Activated naive CD4-positive, alpha-beta T cell treated with anti-CD3 and anti-CD28 coated beads, Interleukin-2, amount 10 ng/mL, durations not matched to agents 7 days and 5 days (primary cell): ENCODE measurements around the gene SLC27A3.

Experiments
- CTCF ChIA-PET: fragments of 350-600 bp; sonication (Branson Sonifier 250); formaldehyde crosslinking; loops from one replicate; lab custom pipeline; 2021; ENCODE audit warnings: antibody characterized with exemption; lab: Charles Lee
- DNase-seq: peaks from one replicate; pipeline ENCODE4 v3.0.0-alpha.2; 2020
- H3K27ac Mint-ChIP-seq: one replicate; pipeline ENCODE4 v1.8.0; 2021; ENCODE audit warnings: mild to moderate bottlenecking, moderate library complexity, mixed read lengths
- H3K27me3 Mint-ChIP-seq: one replicate; pipeline ENCODE4 v1.8.0; 2021; ENCODE audit warnings: mild to moderate bottlenecking, mixed read lengths
- H3K36me3 Mint-ChIP-seq: one replicate; pipeline ENCODE4 v1.8.0; 2021; ENCODE audit warnings: mixed read lengths
- H3K4me1 Mint-ChIP-seq: one replicate; pipeline ENCODE4 v1.8.0; 2021; ENCODE audit warnings: mixed read lengths
- H3K4me3 Mint-ChIP-seq: one replicate; pipeline ENCODE4 v1.8.0; 2021; ENCODE audit warnings: mild to moderate bottlenecking, moderate library complexity, mixed read lengths
- H3K9me3 Mint-ChIP-seq: one replicate; pipeline ENCODE4 v1.8.0; 2021; ENCODE audit warnings: mixed read lengths

The SLC27A3 gene

DNA sequence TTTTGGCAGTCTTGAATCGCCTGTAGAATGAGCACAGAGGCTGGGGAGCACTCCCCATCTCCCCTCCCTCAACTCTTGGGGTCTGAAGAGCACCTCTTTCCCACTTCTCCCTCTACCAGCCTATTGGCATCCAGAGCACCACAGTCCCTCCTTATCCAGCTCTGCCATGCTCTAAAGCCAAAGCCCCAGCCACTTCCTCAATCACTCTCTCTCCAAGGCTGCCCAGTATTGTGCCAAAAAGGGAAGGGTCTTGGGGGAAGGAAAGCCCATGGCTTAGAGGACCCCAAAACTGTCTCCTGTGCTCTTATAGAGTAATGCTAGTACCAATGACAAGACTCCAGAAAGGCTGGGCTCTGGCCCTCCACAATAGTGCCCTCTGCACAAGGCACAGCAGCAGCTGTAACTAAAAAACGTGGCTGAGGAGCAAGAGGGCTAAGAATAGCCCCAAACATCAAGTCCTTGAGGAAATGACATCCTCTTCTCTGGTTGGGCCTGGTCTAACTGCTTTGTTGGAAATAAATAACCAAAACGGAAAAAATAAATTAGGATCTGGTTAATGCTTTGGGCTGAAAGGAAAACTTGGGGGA lies 28.4 kb downstream of the SLC27A3 start:
- peak overlapping the region; percentile 1 for H3K27ac Mint-ChIP-seq
- CTCF ChIA-PET = interaction anchor here (0.9 to 1.4 kb wide), 4 partner anchors 30 to 183 kb away, joined by 3 to 6 read pairs (median 4); partner anchors contain the start of genes DENND4B, GATAD2B and RAB13
- peaks cover 27% of the 10 kb centered on the region for H3K36me3 Mint-ChIP-seq
- H3K27me3 Mint-ChIP-seq = no peaks in the 10 kb centered on the region
- DNase-seq = no peak
- H3K9me3 Mint-ChIP-seq = no peaks in the 10 kb centered on the region
- no peak overlapping the region for H3K4me3 Mint-ChIP-seq
- H3K4me1 Mint-ChIP-seq = peaks cover 29% of the 10 kb centered on the region

DNA sequence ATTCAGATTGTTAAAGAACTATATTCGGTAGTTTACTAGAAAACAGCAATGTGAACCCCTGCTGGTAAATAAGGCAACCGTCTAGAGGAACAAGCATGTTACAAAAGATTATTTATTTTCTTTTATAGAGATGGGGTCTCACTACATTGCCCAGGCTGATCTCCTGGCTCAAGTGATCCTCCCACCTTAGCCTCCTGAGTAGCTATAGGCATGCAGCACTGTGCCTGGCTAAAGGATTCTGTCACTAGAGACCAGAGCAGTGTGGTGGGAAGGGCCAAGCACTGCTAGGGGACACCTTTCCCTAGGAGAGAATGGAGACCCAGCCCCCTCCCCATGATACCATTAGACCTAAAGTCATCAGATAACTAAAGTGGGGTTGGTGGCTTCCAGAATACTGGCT lies 28.9 kb downstream of the SLC27A3 start:
- Mint-ChIP-seq H3K9me3 (no peaks in the 10 kb centered on the region), H3K36me3 (peaks cover 31% of the 10 kb centered on the region), H3K27me3 (no peaks in the 10 kb centered on the region), H3K4me3 (no peak overlapping the region), H3K4me1 (peaks cover 29% of the 10 kb centered on the region), H3K27ac (peak overlapping the region; percentile 67)
- no peak for DNase-seq
- CTCF ChIA-PET = interaction anchor here (1.2 to 1.4 kb wide), 2 partner anchors 142 to 182 kb away, joined by 4 to 6 read pairs; partner anchors contain the start of genes DENND4B and RAB13

DNA sequence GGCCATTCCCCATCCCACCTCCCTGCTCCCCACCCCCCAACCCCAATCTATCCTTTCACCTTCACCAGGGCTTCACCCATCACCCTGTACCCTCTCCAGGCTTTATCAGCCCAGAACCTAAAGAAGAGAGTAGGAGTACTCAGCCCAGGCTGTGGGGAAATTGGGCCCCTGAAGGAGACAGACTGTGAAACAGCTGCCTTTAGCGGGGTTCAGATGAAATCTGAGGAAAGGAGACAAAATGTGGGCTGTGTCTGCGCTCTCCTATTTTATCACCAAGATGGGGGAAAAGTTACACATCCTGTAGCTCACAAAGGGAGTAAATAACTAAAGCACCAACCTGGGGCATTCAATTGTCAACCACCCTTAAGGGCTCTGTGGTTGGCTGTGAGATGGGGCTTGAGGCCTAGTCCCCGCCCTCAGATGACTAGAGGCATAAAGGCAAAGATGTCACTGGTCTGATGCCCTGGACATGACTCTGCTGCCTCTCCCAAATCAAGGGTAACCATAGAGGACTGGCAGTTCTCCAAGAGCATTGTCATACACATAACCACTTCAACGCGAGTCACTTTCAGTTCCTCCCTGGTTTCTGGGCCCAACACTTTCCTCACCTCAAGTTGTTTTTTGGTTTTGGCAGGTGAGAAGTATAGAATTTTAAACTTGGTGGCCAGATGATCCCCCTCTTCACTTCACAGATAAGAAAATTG lies 30.0 kb downstream of the SLC27A3 start:
- Mint-ChIP-seq H3K9me3 (no peaks in the 10 kb centered on the region), H3K36me3 (peaks cover 42% of the 10 kb centered on the region), H3K27me3 (no peaks in the 10 kb centered on the region), H3K27ac (peak overlapping the region; percentile 86), H3K4me3 (no peak overlapping the region), H3K4me1 (peaks cover 29% of the 10 kb centered on the region)
- peak; percentile 69 for DNase-seq
- CTCF ChIA-PET = interaction anchor here (1.4 to 1.6 kb wide), 2 partner anchors 8 to 181 kb away, joined by 4 to 6 read pairs; partner anchors contain the start of gene RAB13

DNA sequence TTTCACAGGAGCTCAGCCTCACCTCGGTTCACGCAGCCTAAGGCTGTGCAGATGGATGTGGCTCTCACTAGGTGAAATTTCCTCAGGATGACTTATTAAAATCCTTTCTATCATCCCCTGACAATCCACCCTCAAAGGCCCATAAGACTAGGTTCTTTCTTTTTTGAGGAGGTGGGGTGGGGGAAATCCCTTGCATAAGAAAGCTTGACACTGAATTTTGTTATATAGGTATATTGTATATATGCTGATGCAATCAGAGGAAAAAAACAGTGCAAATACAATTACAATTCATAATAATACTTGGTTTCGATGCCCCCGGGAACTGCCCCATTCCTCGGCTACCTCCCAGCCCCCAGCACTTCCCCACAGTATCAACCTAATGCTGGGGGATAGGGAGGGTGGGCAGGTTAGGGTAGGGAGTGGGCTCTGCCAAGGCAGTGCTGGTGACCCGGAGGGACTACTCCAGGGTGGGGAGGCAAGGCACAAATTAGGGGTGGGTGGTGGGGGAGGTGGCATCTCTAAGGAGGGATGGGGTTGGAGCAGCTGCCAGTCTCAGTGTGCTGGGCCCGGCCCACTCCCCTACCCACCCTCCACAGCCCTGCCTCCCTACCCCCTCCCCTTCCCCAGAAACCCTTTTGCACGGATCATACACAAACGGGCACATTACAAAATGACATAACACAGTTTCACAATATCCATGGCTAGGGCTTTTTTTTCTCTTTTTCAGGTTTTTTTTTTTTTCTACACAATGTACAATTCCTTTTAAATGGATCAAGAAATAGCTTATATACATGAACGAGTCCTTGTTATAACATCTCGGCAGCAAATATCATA lies 30.9 kb downstream of the SLC27A3 start:
- no peak overlapping the region for H3K4me3 Mint-ChIP-seq
- H3K27me3 Mint-ChIP-seq = no peaks in the 10 kb centered on the region
- CTCF ChIA-PET = interaction anchor here (1.6 kb wide), 1 partner anchor 9 kb away, joined by 4 read pairs; no protein-coding TSS in a partner anchor
- H3K4me1 Mint-ChIP-seq = peaks cover 29% of the 10 kb centered on the region
- no peak for DNase-seq
- H3K27ac Mint-ChIP-seq = peak overlapping the region; percentile 86
- peaks cover 44% of the 10 kb centered on the region for H3K36me3 Mint-ChIP-seq
- no peaks in the 10 kb centered on the region for H3K9me3 Mint-ChIP-seq

DNA sequence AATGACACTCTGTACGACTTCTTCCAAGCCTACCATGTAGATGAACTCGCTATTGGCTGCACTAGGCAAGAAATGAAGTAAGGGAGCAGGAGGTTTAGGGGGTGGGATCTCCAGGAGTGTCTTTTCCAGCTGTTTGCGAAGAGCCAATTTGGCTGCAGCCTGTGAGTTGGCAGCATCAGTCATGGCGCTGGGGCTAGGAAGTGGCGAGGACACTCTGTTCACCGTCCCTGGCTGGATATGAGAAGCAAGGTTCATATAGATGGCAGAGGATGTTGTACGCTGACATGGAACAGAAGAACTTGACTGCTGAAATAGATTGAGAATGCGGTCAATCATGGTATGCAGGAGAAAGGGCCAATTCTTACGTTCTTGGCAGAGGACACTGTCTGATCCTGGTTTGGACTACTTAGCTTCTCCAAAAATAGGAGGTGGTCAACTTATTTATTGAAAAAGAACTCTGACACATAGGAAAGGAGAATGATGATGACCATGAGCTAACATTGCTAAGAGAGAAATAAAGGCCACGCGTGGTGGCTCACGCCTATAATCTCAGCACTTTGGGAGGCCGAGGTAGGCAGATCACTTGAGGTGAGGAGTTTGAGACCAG lies 41.2 kb downstream of the SLC27A3 start:
- H3K36me3 Mint-ChIP-seq = peaks cover 57% of the 10 kb centered on the region
- CTCF ChIA-PET = interaction anchor here (1.4 to 1.9 kb wide), 2 partner anchors 17 to 170 kb away, joined by 3 to 7 read pairs; partner anchors contain the start of gene RAB13
- no peaks in the 10 kb centered on the region for H3K27me3 Mint-ChIP-seq
- H3K27ac Mint-ChIP-seq = no peak overlapping the region
- no peaks in the 10 kb centered on the region for H3K9me3 Mint-ChIP-seq
- DNase-seq = no peak
- no peak overlapping the region for H3K4me3 Mint-ChIP-seq
- no peaks in the 10 kb centered on the region for H3K4me1 Mint-ChIP-seq

DNA sequence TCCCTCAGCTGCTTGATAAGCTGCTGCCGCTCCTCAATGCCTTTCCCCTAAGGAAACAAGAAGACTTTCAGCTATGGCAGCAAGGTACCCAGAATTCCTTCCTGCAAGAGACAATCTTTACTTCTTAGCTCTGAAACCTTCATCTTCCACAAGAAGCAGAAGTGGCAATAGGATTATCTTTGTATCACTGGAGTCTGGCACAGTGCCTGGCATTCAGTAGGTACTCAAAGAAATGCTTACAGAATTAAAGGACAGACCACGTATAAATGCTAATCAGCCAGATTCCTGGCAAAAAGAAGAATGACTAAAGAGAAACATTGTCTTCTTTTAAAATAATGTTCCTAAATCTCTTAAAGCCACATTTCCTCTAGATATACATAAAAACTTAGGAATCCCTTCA lies 43.7 kb downstream of the SLC27A3 start:
- H3K4me3 Mint-ChIP-seq = no peak overlapping the region
- H3K9me3 Mint-ChIP-seq = no peaks in the 10 kb centered on the region
- CTCF ChIA-PET = no interaction called here
- H3K36me3 Mint-ChIP-seq = peaks cover 44% of the 10 kb centered on the region
- no peak for DNase-seq
- H3K27me3 Mint-ChIP-seq = no peaks in the 10 kb centered on the region
- no peak overlapping the region for H3K27ac Mint-ChIP-seq
- no peaks in the 10 kb centered on the region for H3K4me1 Mint-ChIP-seq

DNA sequence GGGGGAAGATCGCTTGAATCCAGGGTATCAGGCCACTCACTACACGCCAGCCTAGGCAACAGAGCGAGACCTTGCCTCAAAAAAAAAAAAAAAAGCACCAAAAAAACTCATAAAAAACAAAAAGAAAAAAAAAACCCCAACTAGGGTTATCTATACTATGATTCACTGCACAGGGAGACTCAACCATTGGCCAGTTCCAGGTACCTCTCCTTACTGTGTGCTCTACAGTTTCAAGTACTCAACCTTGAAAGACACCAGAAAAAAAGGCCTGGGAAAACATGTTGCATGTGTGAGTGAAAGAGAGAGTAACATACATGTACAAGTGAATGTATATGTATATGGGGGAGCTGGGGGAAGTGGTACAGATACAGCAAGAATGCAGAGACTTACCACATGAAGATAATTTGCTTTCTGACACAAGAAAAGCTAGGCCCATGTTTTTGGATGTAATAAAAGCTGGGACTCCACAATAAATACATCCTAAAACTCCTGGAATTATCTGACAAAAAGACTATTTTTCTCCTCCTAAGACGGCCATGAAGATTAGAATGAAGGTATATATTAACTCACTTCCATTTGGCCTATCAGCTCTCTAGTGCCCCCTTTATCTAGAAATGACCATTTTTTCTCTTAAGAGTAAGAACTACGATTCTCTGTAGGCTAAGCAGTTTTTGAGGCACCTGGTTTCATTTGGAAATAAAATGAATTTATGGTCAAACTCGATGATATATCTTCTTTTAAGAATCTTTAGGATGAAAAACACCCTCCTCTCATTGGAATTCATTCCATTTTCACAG lies 52.2 kb downstream of the SLC27A3 start:
- DNase-seq = no peak
- H3K4me1 Mint-ChIP-seq = no peaks in the 10 kb centered on the region
- no peaks in the 10 kb centered on the region for H3K9me3 Mint-ChIP-seq
- H3K36me3 Mint-ChIP-seq = peaks cover 23% of the 10 kb centered on the region
- peak overlapping the region; percentile 35 for H3K27ac Mint-ChIP-seq
- no peak overlapping the region for H3K4me3 Mint-ChIP-seq
- H3K27me3 Mint-ChIP-seq = no peaks in the 10 kb centered on the region
- CTCF ChIA-PET = interaction anchor here (0.8 to 1.4 kb wide), 5 partner anchors 12 to 94 kb away, joined by 3 to 4 read pairs (median 3); no protein-coding TSS in a partner anchor
